HepG2 (cell line): ENCODE data around the gene ZBTB17. TPM values are rescaled to one million over a fixed set of nuclear protein-coding genes. Genes with fewer than 3 reads are reported as not detected.

Source experiments
- ATAC-seq: fragments of 200-7000 bp; cut with Tn5 transposase; 3 replicates; pipeline ENCODE4 v1.9.1; 2020; ENCODE audit warnings: mild to moderate bottlenecking, moderate library complexity
- BruUV-seq: library from RNA; stranded (reverse); fragments of 400-500 nt; replicated peaks from 2 replicates; lab custom pipeline; 2021; lab: Mats Ljungman, UMichigan
- CTCF ChIA-PET: fragments of 300-600 bp; formaldehyde crosslinking; extraction: SDS; loops from one replicate; lab custom pipeline; 2021; ENCODE audit warnings: low total read pairs, inconsistent platforms, low intra/inter-chr PET ratio; lab: Yijun Ruan, JAX
- POLR2A ChIA-PET: fragments of 350-600 bp; sonication (Branson Sonifier 250); formaldehyde crosslinking; loops from one replicate; lab custom pipeline; 2020; ENCODE audit warnings: antibody characterized with exemption, inconsistent platforms; lab: Yijun Ruan, JAX
- DNase-seq: peaks from one replicate; pipeline ENCODE4 v3.0.0-alpha.2; 2015; ENCODE audit warnings: low spot score
- FAIRE-seq: peaks from 3 replicates; lab custom pipeline; 2011; peaks lifted over from hg19 to GRCh38; lab: Jason Lieb, UNC
- H2AFZ ChIP-seq: one replicate; pipeline ENCODE4 v1.6.1; 2011; ENCODE audit warnings: low read length, inconsistent platforms
- H3K27ac ChIP-seq: fragments of 300-600 bp; 3 replicates; pipeline ENCODE4 v1.8.0; 2011; ENCODE audit warnings: mixed run types, mild to moderate bottlenecking, mixed read lengths, low read length, inconsistent platforms; ENCODE audit not compliant: insufficient read depth; ENCODE audit errors: extremely low read length
- H3K27me3 ChIP-seq, 2 experiments: fragments of 200-600 bp in 1 of 2; 2 replicates in 1 of 2; 3 replicates in 1 of 2; pipeline versions ENCODE4 v1.6.0 to v1.8.0; 2011; ENCODE audit warnings: low read length in 2 of 2, mild to moderate bottlenecking in 2 of 2, moderate library complexity in 2 of 2, inconsistent platforms in 1 of 2; ENCODE audit not compliant: insufficient read depth in 2 of 2, control insufficient read depth in 1 of 2
- H3K36me3 ChIP-seq, 2 experiments: fragments of 200-600 bp in 1 of 2; replicated peaks in 1 of 2; 2 replicates in 1 of 2; 3 replicates in 1 of 2; pipeline versions ENCODE4 v1.5.1 to v1.8.0; 2011; ENCODE audit warnings: low read length in 2 of 2, inconsistent platforms in 1 of 2; ENCODE audit not compliant: insufficient read depth in 2 of 2, control insufficient read depth in 1 of 2
- H3K4me1 ChIP-seq: 2 replicates; pipeline ENCODE4 v1.5.1; 2012; ENCODE audit warnings: low read length, inconsistent platforms; ENCODE audit not compliant: insufficient read depth
- H3K4me2 ChIP-seq: 2 replicates; pipeline ENCODE4 v1.6.0; 2011; ENCODE audit warnings: low read depth, low read length, inconsistent platforms
- H3K4me3 ChIP-seq, 3 experiments: fragments of 200-600 bp in 1 of 3; sonication (generic), shearing (Covaris generic) in 1 of 3; replicated peaks in 1 of 3; 2 replicates each; pipeline ENCODE4 v1.5.1; 2011 to 2016; ENCODE audit warnings: low read length in 3 of 3, inconsistent platforms in 2 of 3, low read depth in 2 of 3, mild to moderate bottlenecking in 2 of 3, control low read depth in 1 of 3, mixed read lengths in 1 of 3; ENCODE audit not compliant: insufficient read depth in 1 of 3
- H3K79me2 ChIP-seq: one replicate; pipeline ENCODE4 v1.6.1; 2011; ENCODE audit warnings: low read length, inconsistent platforms; ENCODE audit not compliant: insufficient read depth
- H3K9ac ChIP-seq: 2 replicates; pipeline ENCODE4 v1.6.0; 2011; ENCODE audit warnings: mild to moderate bottlenecking, low read depth, low read length, inconsistent platforms; ENCODE audit not compliant: insufficient read depth
- H3K9me3 ChIP-seq: 2 replicates; pipeline ENCODE4 v1.5.1; 2012; ENCODE audit warnings: mild to moderate bottlenecking, low read length
- H4K20me1 ChIP-seq: 2 replicates; pipeline ENCODE4 v1.6.0; 2011; ENCODE audit warnings: inconsistent platforms, mild to moderate bottlenecking, low read length, moderate library complexity; ENCODE audit not compliant: insufficient read depth
- ADNP ChIP-seq: sonication (generic); formaldehyde crosslinking; IDR thresholded peaks from 2 replicates; pipeline ENCODE4 v1.4.0; 2020; ENCODE audit warnings: missing genetic modification reagents
- GFI1 ChIP-seq: sonication (generic); formaldehyde crosslinking; IDR thresholded peaks from 2 replicates; pipeline ENCODE4 v1.5.0; 2020; ENCODE audit warnings: missing genetic modification reagents, mild to moderate bottlenecking, borderline replicate concordance
- MTF1 ChIP-seq: sonication (generic); formaldehyde crosslinking; IDR thresholded peaks from 2 replicates; pipeline ENCODE4 v1.5.0; 2020; ENCODE audit warnings: missing genetic modification reagents
- NFE2L1 ChIP-seq: sonication (generic); formaldehyde crosslinking; IDR thresholded peaks from 2 replicates; pipeline ENCODE4 v1.4.0; 2020; ENCODE audit warnings: missing genetic modification reagents, mild to moderate bottlenecking, borderline replicate concordance
- SALL1 ChIP-seq: sonication (generic); formaldehyde crosslinking; IDR thresholded peaks from 2 replicates; pipeline ENCODE4 v1.8.0; 2022; ENCODE audit warnings: mild to moderate bottlenecking, missing genetic modification reagents
- SMAD1 ChIP-seq: sonication (generic); formaldehyde crosslinking; IDR thresholded peaks from 2 replicates; pipeline ENCODE4 v1.4.0; 2020; ENCODE audit warnings: missing genetic modification reagents, low read depth, mild to moderate bottlenecking, borderline replicate concordance
- SSRP1 ChIP-seq: IDR thresholded peaks from 2 replicates; pipeline ENCODE4 v1.6.1; 2016; ENCODE audit warnings: control low read depth
- TARDBP ChIP-seq: sonication (generic); formaldehyde crosslinking; IDR thresholded peaks from 2 replicates; pipeline ENCODE4 v1.8.0; 2022; ENCODE audit warnings: mild to moderate bottlenecking, missing genetic modification reagents
- TP53 ChIP-seq: sonication (generic); formaldehyde crosslinking; conservative IDR thresholded peaks from 2 replicates; pipeline ENCODE4 v1.4.0; 2020; ENCODE audit warnings: missing genetic modification reagents
- ZNF143 ChIP-seq: sonication (generic); formaldehyde crosslinking; IDR thresholded peaks from 2 replicates; pipeline ENCODE4 v1.4.0; 2020; ENCODE audit warnings: missing genetic modification reagents
- ZNF263 ChIP-seq: sonication (generic); formaldehyde crosslinking; IDR thresholded peaks from 2 replicates; pipeline ENCODE4 v1.4.0; 2020; ENCODE audit warnings: missing genetic modification reagents
- ZNF382 ChIP-seq: sonication (generic); formaldehyde crosslinking; IDR thresholded peaks from 2 replicates; pipeline ENCODE4 v1.5.0; 2020; ENCODE audit warnings: missing genetic modification reagents, mild to moderate bottlenecking, borderline replicate concordance
- ZNF451 ChIP-seq: sonication (generic); formaldehyde crosslinking; IDR thresholded peaks from 2 replicates; pipeline ENCODE4 v1.5.0; 2020; ENCODE audit warnings: mild to moderate bottlenecking, missing genetic modification reagents
- ZNF547 ChIP-seq: sonication (generic); formaldehyde crosslinking; IDR thresholded peaks from 2 replicates; pipeline ENCODE4 v1.5.1; 2020; ENCODE audit warnings: mild to moderate bottlenecking, missing genetic modification reagents
- ZNF747 ChIP-seq: sonication (generic); formaldehyde crosslinking; IDR thresholded peaks from 2 replicates; pipeline ENCODE4 v1.8.1; 2023; ENCODE audit warnings: missing genetic modification reagents, mild to moderate bottlenecking, borderline replicate concordance
- ZNF850 ChIP-seq: sonication (generic); formaldehyde crosslinking; conservative IDR thresholded peaks from 2 replicates; pipeline ENCODE4 v1.9.0; 2021; ENCODE audit warnings: mild to moderate bottlenecking, missing genetic modification reagents
- WGBS: methylation state at CpG from one replicate; pipeline ENCODE4 v1.1.6; 2017; ENCODE audit warnings: low lambda C conversion rate; 5-methylcytosine and 5-hydroxymethylcytosine counted together
- in situ Hi-C: cut with HindIII; loops from 2 replicates; pipeline ENCODE4 v1.10.0; 2017; ENCODE audit warnings: low pct_unique_long_range_greater_than_20kb; ENCODE audit not compliant: extremely low pct_ligation_motif_present
- intact Hi-C: fragments of 100-400 bp; cut with micrococcal nuclease; formaldehyde crosslinking; loops from one replicate; pipeline ENCODE4 v1.10.0; 2022; ENCODE audit not compliant: unreplicated experiment
- polyA plus RNA-seq, 8 experiments: library from polyadenylated mRNA; depleted of rRNA in 3 of 8; stranded (reverse) in 7 of 8; unstranded in 1 of 8; fragments of >200 nt; fragmentation: Illumina TruSeq in 4 of 8; extraction: Trizol in 4 of 8; gene quantifications; 2 replicates each; pipeline versions ENCODE4 v1.2.1 to v1.2.3, GENCODE V29; 2011 to 2016; ENCODE audit warnings: low read depth in 4 of 8, missing spikeins in 1 of 8, mixed read lengths in 1 of 8; ENCODE audit not compliant: insufficient read depth in 1 of 8
- total RNA-seq, 5 experiments: library from RNA; depleted of rRNA; stranded (reverse); fragments of >200 nt; fragmentation: Illumina TruSeq; extraction: Trizol; gene quantifications; 2 replicates each; pipeline ENCODE4 v1.2.3, GENCODE V29; 2016; ENCODE audit warnings: low read depth in 1 of 5
- TF ChIP-seq, protein P1 (sequence below): sonication (generic); formaldehyde crosslinking; IDR thresholded peaks from 2 replicates; pipeline ENCODE4 v1.5.1; 2020; ENCODE audit warnings: mild to moderate bottlenecking, missing genetic modification reagents, moderate library complexity
- TF ChIP-seq, protein P2 (sequence below): sonication (generic); formaldehyde crosslinking; IDR thresholded peaks from 2 replicates; pipeline ENCODE4 v1.8.1; 2023; ENCODE audit warnings: missing genetic modification reagents, inconsistent platforms, borderline replicate concordance

The ZBTB17 gene
- total and polyA plus RNA-seq, 2 of the 13 experiments (the other 11 are each of a cell fraction or from before 2014, with no cell fraction given) = 16.7 to 17.0 TPM

DNA sequence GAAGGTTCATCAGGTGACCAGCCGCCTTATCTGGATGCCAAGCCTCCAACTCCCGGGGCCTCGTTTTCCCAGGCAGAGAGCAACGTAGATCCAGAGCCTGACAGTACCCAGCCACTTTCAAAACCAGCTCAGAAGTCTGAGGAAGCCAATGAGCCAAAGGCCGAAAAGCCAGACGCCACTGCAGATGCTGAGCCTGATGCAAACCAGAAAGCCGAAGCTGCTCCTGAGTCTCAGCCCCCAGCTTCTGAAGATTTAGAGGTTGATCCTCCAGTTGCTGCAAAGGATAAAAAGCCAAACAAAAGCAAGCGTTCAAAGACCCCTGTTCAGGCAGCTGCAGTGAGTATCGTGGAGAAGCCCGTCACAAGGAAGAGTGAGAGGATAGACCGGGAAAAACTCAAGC, 44.5 kb downstream of the ZBTB17 start:
- in situ Hi-C loops (no loop called here), intact Hi-C loops (no loop called here)
- over 99% methylated on average over 11 of the region's 11 CpGs for whole genome bisulfite sequencing
- CTCF ChIA-PET = no interaction called here
- Histone ChIP-seq H3K79me2 (no peaks in the 10 kb centered on the region), H3K9ac (no peak overlapping the region), H4K20me1 (no peaks in the 10 kb centered on the region), H3K27ac (no peak overlapping the region), H3K4me2 (no peak overlapping the region), H3K27me3 (no peaks in the 10 kb centered on the region), H3K4me1 (no peaks in the 10 kb centered on the region), H3K4me3 (no peak overlapping the region), H3K36me3 (peaks cover 51 to 88% of the 10 kb centered on the region in 2 experiments), H2AFZ (no peak overlapping the region), H3K9me3 (no peaks in the 10 kb centered on the region)
- BruUV-seq = no TSS peak
- TF ChIP-seq, protein P1, sequence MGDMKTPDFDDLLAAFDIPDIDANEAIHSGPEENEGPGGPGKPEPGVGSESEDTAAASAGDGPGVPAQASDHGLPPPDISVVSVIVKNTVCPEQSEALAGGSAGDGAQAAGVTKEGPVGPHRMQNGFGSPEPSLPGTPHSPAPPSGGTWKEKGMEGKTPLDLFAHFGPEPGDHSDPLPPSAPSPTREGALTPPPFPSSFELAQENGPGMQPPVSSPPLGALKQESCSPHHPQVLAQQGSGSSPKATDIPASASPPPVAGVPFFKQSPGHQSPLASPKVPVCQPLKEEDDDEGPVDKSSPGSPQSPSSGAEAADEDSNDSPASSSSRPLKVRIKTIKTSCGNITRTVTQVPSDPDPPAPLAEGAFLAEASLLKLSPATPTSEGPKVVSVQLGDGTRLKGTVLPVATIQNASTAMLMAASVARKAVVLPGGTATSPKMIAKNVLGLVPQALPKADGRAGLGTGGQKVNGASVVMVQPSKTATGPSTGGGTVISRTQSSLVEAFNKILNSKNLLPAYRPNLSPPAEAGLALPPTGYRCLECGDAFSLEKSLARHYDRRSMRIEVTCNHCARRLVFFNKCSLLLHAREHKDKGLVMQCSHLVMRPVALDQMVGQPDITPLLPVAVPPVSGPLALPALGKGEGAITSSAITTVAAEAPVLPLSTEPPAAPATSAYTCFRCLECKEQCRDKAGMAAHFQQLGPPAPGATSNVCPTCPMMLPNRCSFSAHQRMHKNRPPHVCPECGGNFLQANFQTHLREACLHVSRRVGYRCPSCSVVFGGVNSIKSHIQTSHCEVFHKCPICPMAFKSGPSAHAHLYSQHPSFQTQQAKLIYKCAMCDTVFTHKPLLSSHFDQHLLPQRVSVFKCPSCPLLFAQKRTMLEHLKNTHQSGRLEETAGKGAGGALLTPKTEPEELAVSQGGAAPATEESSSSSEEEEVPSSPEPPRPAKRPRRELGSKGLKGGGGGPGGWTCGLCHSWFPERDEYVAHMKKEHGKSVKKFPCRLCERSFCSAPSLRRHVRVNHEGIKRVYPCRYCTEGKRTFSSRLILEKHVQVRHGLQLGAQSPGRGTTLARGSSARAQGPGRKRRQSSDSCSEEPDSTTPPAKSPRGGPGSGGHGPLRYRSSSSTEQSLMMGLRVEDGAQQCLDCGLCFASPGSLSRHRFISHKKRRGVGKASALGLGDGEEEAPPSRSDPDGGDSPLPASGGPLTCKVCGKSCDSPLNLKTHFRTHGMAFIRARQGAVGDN (CRISPR knock-in tag) = no peak
- no peak for TF ChIP-seq MTF1 (CRISPR knock-in tag)
- TF ChIP-seq, protein P2, sequence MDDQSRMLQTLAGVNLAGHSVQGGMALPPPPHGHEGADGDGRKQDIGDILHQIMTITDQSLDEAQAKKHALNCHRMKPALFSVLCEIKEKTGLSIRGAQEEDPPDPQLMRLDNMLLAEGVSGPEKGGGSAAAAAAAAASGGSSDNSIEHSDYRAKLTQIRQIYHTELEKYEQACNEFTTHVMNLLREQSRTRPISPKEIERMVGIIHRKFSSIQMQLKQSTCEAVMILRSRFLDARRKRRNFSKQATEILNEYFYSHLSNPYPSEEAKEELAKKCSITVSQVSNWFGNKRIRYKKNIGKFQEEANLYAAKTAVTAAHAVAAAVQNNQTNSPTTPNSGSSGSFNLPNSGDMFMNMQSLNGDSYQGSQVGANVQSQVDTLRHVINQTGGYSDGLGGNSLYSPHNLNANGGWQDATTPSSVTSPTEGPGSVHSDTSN (CRISPR knock-in tag) = no peak
- TF ChIP-seq TP53 (CRISPR knock-in tag) = no peak
- TF ChIP-seq ZNF143 (CRISPR knock-in tag) = no peak
- no peak for TF ChIP-seq ZNF263
- TF ChIP-seq ZNF850 (CRISPR knock-in tag) = no peak
- TF ChIP-seq ZNF747 (CRISPR knock-in tag) = no peak
- TF ChIP-seq ZNF451 (CRISPR knock-in tag) = no peak
- no peak for TF ChIP-seq SALL1 (CRISPR knock-in tag)
- TF ChIP-seq NFE2L1 (CRISPR knock-in tag) = no peak
- TF ChIP-seq TARDBP (CRISPR knock-in tag) = no peak
- TF ChIP-seq GFI1 (CRISPR knock-in tag) = no peak
- TF ChIP-seq SSRP1 (CRISPR knock-in tag) = no peak
- no peak for TF ChIP-seq SMAD1 (CRISPR knock-in tag)
- TF ChIP-seq ZNF547 = no peak
- TF ChIP-seq ZNF382 (CRISPR knock-in tag) = no peak
- TF ChIP-seq ADNP (CRISPR knock-in tag) = no peak
- POLR2A ChIA-PET = no interaction called here
- FAIRE-seq (no peak), ATAC-seq (no peak), DNase-seq (no peak)
